Muscle of leg (tissue), 11 donors: ENCODE measurements around the gene MAP3K7CL. TPM values are rescaled to one million over a fixed set of nuclear protein-coding genes. Genes with fewer than 3 reads are reported as not detected.

ENCODE experiments used
- DNase-seq: peaks from one replicate; pipeline ENCODE4 v3.0.0; 2013
- H3K27ac ChIP-seq: one replicate; pipeline ENCODE4 v1.5.1; 2013; ENCODE audit warnings: mild to moderate bottlenecking, low read length, control low read depth
- H3K27me3 ChIP-seq: one replicate; pipeline ENCODE4 v1.6.1; 2013; ENCODE audit warnings: low read length; ENCODE audit not compliant: control insufficient read depth, insufficient read depth
- H3K36me3 ChIP-seq: one replicate; pipeline ENCODE4 v1.6.1; 2013; ENCODE audit warnings: low read length; ENCODE audit not compliant: control insufficient read depth, insufficient read depth
- H3K4me1 ChIP-seq: one replicate; pipeline ENCODE4 v1.6.1; 2013; ENCODE audit warnings: low read length; ENCODE audit not compliant: control insufficient read depth, insufficient read depth
- H3K4me3 ChIP-seq: one replicate; pipeline ENCODE4 v1.5.1; 2013; ENCODE audit warnings: low read length, control low read depth
- H3K9me3 ChIP-seq: replicated peaks from 2 replicates; pipeline ENCODE4 v1.6.1; 2013; ENCODE audit warnings: low read depth, low read length; ENCODE audit not compliant: control insufficient read depth
- WGBS: methylation state at CpG from one replicate; pipeline ENCODE4 v1.1.5; 2013; ENCODE audit warnings: missing lambda C conversion rate; ENCODE audit not compliant: insufficient coverage; 5-methylcytosine and 5-hydroxymethylcytosine counted together
- polyA plus RNA-seq, 8 donors: library from polyadenylated mRNA; unstranded; fragments of 120-200 nt; gene quantifications; one replicate each; pipeline versions ENCODE4 v1.2.1 to v1.2.3, GENCODE V29; 2013; ENCODE audit warnings: inconsistent platforms in 1 of 8, low replicate concordance in 1 of 8; ENCODE audit not compliant: insufficient read length in 8 of 8, insufficient read depth in 1 of 8
- total RNA-seq: library from RNA; stranded (reverse); fragments of 120-200 nt; gene quantifications from one replicate; pipeline ENCODE4 v1.2.4, GENCODE V29; 2013

MAP3K7CL gene
- total and polyA plus RNA-seq, 9 donors: 53.5 to 84.9 (median 71.2) TPM

- WGBS: 80% methylated on average over 1 of the region's 2 CpGs
- Histone ChIP-seq H3K4me3 (no peak overlapping the region), H3K36me3 (no peaks in the 10 kb centered on the region), H3K4me1 (peaks cover 2% of the 10 kb centered on the region), H3K27me3 (no peaks in the 10 kb centered on the region), H3K27ac (no peak overlapping the region), H3K9me3 (no peaks in the 10 kb centered on the region)
- DNase-seq: no peak
These were observed 85.3 kb downstream of the MAP3K7CL start for GRCh38 chr21:29215709-29216108.

GRCh38 chr21:29217818-29218291 is 87.4 kb downstream of the MAP3K7CL start:
- DNase-seq: peak; percentile 85
- no peaks in the 10 kb centered on the region for H3K4me1 ChIP-seq
- no peak overlapping the region for H3K4me3 ChIP-seq
- H3K36me3 ChIP-seq: no peaks in the 10 kb centered on the region
- no peaks in the 10 kb centered on the region for H3K27me3 ChIP-seq
- H3K9me3 ChIP-seq: no peaks in the 10 kb centered on the region
- H3K27ac ChIP-seq: peak overlapping the region; percentile 15
- 20% methylated on average over 1 of the region's 4 CpGs for WGBS

- no peaks in the 10 kb centered on the region for H3K27me3 ChIP-seq
- no CpG with 5 or more reads among the region's 1 CpG for WGBS
- H3K9me3 ChIP-seq: no peaks in the 10 kb centered on the region
- no peaks in the 10 kb centered on the region for H3K4me1 ChIP-seq
- DNase-seq: no peak
- no peak overlapping the region for H3K4me3 ChIP-seq
- no peak overlapping the region for H3K27ac ChIP-seq
- no peaks in the 10 kb centered on the region for H3K36me3 ChIP-seq
These were observed 88.3 kb downstream of the MAP3K7CL start for GRCh38 chr21:29218749-29219148.

GRCh38 chr21:29219165-29219770 is 88.8 kb downstream of the MAP3K7CL start:
- Histone ChIP-seq H3K36me3 (no peaks in the 10 kb centered on the region), H3K4me1 (no peaks in the 10 kb centered on the region), H3K27ac (no peak overlapping the region), H3K4me3 (no peak overlapping the region), H3K9me3 (no peaks in the 10 kb centered on the region), H3K27me3 (no peaks in the 10 kb centered on the region)
- peak; percentile 43 for DNase-seq
- 79% methylated on average over 3 of the region's 8 CpGs for WGBS

- H3K36me3 ChIP-seq: no peaks in the 10 kb centered on the region
- no peak for DNase-seq
- H3K27ac ChIP-seq: no peak overlapping the region
- no peak overlapping the region for H3K4me3 ChIP-seq
- no peaks in the 10 kb centered on the region for H3K27me3 ChIP-seq
- H3K9me3 ChIP-seq: no peaks in the 10 kb centered on the region
- no peaks in the 10 kb centered on the region for H3K4me1 ChIP-seq
- WGBS: 100% methylated on average over 1 of the region's 5 CpGs
These were observed 90.9 kb downstream of the MAP3K7CL start for GRCh38 chr21:29221253-29221744.

GRCh38 chr21:29224006-29224405 is 93.6 kb downstream of the MAP3K7CL start:
- Histone ChIP-seq H3K36me3 (no peaks in the 10 kb centered on the region), H3K4me3 (no peak overlapping the region), H3K9me3 (no peaks in the 10 kb centered on the region), H3K27ac (no peak overlapping the region), H3K27me3 (no peaks in the 10 kb centered on the region), H3K4me1 (no peaks in the 10 kb centered on the region)
- no peak for DNase-seq
- WGBS: no CpG with 5 or more reads among the region's 5 CpGs

Other genes with a start within 250 kb of the MAP3K7CL start
- gene LTN1, start 137.8 kb upstream of the MAP3K7CL start, total RNA-seq: 25.6 TPM
- 10 to 100 TPM; 13.8 to 23.5 (median 19.6) TPM for gene LTN1, start 137.8 kb upstream of the MAP3K7CL start, polyA plus RNA-seq
- gene RWDD2B, start 111.3 kb upstream of the MAP3K7CL start, total RNA-seq: 21.9 TPM
- gene RWDD2B, start 111.3 kb upstream of the MAP3K7CL start, polyA plus RNA-seq: 10 to 100 TPM; 17.0 to 25.9 (median 19.5) TPM
- gene USP16, start 106.0 kb upstream of the MAP3K7CL start, total RNA-seq: 41.2 TPM
- gene USP16, start 106.0 kb upstream of the MAP3K7CL start, polyA plus RNA-seq: 10 to 100 TPM; 32.2 to 46.9 (median 42.5) TPM
- gene CCT8, start 57.0 kb upstream of the MAP3K7CL start, total RNA-seq: 117 TPM
- 100 to 1,000 TPM; 147 to 181 (median 166) TPM for gene CCT8, start 57.0 kb upstream of the MAP3K7CL start, polyA plus RNA-seq
- gene BACH1, start 168.3 kb downstream of the MAP3K7CL start, total RNA-seq: 73.5 TPM
- 10 to 100 TPM; 17.1 to 28.5 (median 24.1) TPM for gene BACH1, start 168.3 kb downstream of the MAP3K7CL start, polyA plus RNA-seq